Measurements from ENCODE around the gene MCTP1.
"Not testable (repeated sequence)": the region's sequence is repeated elsewhere in the genome, so short reads cannot be mapped to it uniquely, and the experiment has no call there.

The MCTP1 gene

DNA sequence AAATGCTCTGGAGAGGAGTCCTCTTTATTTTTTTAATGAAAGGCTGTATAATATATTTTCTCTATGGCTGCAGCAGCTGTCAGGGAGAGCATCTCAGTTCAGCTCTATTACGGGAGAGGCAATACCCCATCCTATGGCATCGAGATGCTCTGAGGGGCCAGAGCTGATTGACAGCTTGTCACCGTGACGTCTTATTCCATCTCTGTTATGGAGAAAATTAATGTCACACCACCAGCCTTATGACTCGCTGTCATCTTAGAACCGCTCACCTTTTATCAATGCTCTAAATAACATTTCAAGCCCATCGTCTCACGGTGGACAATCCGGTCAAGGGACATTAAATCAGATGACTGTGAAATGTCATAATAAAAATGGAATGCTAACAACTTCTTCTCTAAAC is 392.9 kb downstream of the MCTP1 start:
- DNase-seq (ENCODE audit: low spot score): no peak
- FAIRE-seq: no peak

DNA sequence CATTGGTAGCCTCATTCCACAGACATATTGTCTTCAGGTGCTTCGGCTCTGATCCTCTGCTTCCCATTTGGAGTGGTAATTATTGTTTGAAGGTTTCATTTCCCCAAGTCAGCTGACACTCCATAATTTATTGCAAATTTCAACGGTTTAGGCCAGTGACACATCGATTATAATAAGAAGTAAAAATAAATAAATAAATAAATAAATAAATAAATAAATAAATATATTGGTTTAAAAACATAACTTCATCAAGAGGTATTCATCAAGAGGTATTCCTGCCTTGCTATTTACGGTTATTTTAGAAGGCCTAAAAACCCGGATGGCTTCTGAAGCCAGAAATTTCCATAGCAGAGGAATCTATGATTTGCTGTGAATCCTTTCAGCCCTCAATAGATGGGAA is 393.3 kb downstream of the MCTP1 start:
- FAIRE-seq: no peak
- DNase-seq (ENCODE audit: low spot score): no peak

DNA sequence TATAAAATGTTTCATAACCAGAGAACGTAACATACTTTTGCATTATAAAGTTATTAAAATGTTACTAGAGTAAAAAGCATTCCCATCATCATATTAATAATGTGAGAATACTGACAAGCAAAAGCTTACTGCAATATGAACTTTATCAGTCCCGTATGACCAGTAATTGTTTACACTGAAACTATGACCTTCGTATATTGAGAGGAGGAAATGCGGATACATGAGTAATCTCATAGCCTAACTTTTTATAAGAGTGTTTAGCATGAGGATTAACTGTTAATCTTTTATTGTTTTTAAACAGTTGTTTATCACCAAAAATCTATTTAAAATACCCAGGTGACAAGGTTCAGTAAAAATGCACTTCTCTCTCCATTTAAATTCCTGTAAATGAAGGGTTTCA is 394.0 kb downstream of the MCTP1 start:
- no peak for DNase-seq (ENCODE audit: low spot score)
- no peak for FAIRE-seq

DNA sequence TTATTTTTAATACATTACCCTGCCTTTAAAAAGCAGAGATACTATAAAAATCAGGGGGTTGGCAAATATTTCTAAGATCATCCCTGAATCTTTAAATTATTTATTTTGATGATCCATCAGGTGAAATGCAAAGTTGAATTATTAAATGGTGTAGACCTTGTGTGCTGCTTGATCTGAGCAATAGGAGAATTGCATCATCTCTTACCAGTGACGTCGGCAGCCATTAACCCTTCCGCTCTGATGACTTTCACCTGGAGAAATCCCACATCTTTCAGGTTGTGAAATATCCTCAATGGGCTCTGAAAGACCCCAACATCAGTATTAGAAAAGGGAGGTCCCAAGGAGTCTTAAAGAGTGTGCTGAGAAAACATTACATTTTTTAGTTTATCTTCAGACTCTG is 396.2 kb downstream of the MCTP1 start:
- no peak for FAIRE-seq
- no peak for DNase-seq (ENCODE audit: low spot score)

DNA sequence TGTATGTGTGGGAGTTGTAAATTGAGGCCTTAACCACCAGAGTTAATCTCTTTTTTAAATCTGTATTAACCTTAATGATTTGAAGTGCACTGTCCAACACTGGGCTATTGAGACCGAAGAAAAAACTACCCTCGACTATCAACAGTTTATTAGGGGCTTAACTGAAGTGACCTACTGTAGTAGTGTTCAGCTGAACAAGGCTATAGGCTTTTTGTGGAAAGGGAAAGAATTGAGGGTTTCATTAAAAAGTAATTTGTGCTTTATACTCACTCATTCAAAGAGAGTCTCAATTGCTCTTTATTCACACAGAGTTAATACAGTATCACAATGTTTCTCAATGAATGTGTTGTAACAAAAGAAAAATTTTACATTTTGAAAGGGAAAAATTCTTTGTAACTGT is 399.0 kb downstream of the MCTP1 start:
- FAIRE-seq (no peak), DNase-seq (ENCODE audit: low spot score) (no peak)

DNA sequence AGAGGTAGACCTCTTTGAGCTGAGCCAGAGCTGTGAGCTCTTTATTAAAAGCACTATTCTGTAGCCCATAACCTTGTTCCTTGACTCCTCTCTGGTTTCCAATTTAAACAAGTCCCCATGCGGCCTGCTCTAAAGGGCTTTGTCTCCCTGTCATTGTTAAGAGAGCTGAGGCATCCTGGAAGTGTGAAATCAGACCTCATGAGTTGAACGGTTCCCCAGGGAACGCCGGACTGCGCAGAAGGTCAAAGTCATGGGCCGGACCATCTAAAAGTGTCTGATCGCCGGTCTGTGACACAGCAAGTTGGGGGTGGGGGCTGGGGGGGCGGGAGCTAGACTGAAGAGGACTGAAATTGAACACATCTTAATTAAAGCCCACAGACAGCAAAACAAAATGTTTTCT is 400.6 kb downstream of the MCTP1 start:
- DNase-seq (ENCODE audit: low spot score): no peak
- no peak for FAIRE-seq

DNA sequence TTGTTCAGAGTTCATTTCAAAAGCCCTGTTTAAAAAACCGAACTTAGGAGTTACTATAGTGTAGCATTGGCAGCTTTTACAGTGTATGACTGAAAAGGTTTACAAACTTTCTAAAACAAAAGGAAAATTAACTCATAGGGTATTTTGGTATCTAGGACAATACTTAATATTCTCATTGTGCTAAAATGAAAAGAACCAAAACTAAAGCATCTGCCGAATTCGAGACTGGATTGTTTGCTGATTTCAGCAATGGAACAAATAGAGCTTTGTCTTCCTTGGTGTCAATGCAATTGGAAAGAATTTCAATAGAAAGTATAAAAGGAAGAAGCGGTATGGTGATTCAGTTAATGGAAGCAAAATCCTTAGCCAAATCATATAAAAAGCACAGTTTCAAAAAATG is 412.4 kb downstream of the MCTP1 start:
- no peak for DNase-seq (ENCODE audit: low spot score)
- no peak for FAIRE-seq

DNA sequence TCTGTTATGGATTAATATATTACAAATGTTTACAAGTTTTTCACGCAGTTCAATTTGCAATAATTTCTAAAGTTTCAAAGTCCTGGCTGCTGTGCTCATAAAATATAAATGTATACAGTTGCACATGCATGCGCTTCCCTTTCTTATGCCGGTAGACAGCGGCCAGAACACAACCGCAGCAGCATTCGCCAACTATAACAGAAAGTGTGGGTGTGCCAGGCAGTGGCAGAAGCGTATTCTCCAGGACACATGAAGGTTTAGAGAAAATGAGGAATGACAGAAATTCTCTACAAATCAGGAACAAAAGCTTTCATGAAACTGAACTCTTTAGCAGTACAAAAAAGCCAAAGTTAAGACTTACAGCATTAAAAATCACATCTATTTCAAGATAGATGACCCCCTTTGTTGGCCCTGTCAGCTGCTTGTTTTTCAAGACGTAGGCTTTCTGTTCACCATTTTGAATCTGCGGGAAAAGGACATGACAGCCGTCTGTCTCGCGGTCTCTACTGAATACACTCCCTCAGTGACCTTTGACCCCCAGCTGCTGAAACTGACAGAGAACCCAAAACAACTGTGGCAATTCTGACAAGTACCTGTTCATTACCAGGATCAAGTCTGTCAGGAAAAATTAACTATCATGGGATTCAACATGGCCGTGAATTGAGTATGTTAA is 414.2 kb downstream of the MCTP1 start:
- no peak for DNase-seq (ENCODE audit: low spot score)

DNA sequence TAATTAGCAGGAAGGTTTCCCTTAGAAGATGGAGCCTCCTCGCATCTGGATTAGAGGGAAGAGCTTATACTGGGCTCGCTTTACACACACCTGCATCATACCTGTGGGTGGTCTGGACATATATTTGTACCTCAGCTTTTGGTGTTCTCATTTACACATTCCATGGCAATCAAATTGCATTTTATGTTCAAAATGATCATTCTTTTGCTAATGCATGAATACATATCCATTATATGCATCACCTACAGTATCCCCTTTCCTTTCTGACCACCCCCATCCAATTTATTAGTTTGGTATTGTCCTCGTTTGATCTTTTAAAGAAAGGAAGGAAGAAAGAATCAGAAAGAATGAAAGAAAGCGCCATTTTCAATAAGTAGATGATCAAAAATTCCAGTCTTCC is 415.0 kb downstream of the MCTP1 start:
- FAIRE-seq: no peak
- DNase-seq (ENCODE audit: low spot score): no peak

More for the DNA sequence above, 414.2 kb downstream of the MCTP1 start:
- no peak for FAIRE-seq

DNA sequence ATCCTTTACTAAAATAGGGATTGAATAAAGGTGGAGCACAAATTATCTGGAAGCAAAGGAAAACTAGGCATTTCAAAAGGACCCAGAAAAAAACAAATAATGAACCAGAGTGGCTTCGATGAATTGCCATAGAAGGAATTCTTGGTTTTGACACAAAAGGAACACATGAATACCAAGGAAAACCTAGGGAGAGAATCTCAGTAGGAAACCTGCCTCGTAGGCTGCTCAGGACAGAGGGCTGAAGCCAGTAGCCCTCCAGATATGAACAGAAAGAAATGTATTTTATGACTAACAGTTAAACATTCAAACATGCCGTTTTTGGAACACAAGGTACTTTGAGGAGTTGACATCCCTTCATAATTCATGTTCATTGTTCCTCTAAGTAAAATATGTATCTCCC is 420.9 kb downstream of the MCTP1 start:
- DNase-seq (ENCODE audit: low spot score): no peak
- no peak for FAIRE-seq

DNA sequence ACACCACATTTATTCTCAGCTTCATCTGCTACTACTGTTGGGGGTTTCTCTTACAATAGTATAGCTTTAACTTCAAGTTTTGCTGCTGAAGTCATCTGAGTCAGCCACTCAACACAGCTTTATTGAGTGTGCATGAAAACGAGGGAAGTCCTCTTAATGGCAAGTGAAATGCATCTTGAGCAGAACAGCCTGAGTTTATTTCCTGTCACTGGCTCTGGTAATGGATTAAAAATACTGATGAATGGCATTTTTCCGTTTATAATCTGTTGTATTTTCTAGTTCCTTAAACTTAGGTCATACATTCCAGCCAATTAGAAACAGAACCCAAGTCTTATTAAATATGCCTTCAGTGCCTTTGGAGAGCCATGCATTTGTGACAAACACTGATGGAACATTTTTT is 427.8 kb downstream of the MCTP1 start:
- DNase-seq (ENCODE audit: low spot score) (no peak), FAIRE-seq (no peak)

DNA sequence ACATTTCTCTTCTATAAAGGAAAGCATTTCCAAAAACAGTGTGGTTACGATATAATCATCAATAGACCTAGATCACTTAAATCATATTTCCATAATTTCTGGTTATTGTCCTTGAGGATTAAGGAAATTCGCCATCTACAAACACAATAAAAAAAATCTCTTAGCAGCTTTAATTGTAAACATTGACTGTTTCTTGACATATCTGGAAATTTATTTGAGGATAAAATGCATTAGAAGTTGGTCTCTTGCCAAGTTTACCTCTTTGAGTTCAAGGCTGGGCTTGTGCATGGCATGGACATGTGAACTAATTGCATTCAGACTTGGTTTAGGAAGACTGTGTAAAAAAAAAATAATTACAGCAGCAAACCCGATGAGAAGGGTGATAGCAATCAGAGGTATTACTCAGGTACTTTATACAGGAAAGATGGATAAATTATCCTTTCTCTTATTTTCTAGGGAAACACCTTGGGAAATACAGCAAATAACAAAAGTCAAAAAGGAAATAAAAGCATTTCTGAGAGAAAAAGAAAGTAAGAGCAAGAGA is 428.6 kb downstream of the MCTP1 start:
- DNase-seq (ENCODE audit: low spot score) (no peak), FAIRE-seq (no peak)

DNA sequence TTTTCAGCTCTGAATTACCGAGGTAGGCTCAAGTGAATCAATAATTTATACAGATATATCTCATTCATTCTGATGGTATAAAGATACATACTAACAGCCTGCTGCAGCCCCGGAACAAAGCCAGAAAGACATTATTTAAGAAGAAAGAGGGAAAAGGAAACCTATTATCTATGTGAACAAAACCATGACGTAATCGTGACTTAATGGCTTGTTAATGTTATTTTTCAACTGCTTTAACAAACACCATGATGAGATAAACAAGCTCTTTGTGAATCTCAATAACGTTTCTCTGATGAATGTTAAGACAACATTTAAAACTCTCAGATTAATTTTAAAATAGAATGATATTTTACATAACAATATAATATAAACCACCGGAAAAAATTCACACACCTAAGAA is 429.4 kb downstream of the MCTP1 start:
- DNase-seq (ENCODE audit: low spot score) (no peak), FAIRE-seq (no peak)

DNA sequence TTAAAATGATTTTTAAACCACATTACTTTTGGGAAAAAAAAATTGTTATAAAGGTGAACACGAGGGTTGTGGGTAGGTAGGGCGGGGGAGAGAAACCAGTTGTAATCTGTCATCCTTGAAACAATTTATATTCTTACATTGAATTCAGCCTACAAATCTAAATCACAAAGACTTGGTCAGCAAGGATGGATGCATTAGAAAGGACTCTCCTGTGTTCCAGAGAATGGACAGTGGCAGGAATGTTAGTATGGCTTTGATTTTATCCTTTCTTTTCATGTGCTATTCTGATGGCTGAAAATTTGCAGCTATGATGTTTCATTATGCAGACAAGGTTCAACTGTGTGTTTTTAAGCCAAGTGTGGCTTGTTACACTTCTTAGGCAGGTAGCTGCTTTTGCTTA is 431.8 kb downstream of the MCTP1 start:
- DNase-seq (ENCODE audit: low spot score): no peak
- FAIRE-seq: no peak

DNA sequence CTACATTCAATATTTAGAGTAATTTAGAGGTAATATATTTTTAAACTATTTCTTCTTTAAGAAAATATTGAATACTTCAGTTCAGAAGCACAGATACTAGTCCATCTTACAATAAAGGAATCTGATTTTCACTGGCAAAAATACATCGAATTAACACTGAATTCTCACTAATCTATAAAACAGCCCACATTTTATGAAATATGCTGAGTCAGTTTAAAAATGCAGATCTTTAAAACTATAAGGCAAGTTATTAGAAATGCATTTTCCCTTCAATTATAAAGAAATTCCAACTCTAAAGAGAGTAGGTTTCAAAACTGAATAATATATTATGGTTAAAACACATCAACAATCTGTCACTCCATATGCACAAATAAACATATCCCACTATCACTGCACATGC is 433.9 kb downstream of the MCTP1 start:
- no peak for FAIRE-seq

DNA sequence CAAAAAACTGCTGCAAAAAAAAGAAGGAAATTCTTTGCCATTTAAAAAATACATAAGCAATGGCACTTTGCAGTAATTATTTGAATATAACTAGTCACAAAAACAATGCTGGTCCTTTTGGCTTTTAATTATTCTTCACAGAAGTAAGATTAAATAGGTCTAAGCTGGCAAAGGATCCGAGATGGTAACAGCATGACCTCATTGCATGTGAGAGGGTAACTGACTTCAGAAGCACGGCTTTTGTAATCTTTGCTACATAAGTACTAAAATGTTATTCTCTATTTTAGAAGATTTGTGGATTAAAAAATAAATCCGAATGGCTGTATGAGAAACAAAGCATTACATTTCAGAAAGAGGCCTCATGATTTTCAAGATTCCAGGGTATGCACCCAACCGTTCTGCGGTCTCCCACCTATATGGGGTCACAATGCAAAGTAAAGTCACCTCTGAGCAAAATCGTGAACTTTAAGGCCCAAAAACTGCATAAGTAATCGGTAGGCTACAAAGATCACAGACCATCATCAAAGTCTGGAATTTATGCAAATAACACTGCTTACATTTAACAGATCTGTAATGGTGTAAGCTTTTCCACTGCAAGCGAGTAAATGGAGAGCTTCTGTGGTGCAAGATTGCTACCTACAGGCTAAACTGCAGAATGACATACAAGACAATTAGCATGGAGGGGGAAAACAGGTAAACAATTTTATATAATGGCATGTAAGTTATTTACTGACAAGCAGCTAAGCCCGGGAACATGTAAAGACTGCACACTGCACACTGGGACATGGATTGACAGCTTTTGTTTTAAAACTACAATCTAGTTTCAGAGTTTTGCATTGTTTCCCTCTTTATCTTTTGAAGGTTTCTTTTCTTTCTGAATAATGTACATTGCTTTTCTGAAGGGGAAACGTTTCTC is 434.8 kb downstream of the MCTP1 start:
- FAIRE-seq: no peak
- peak; percentile 30 for DNase-seq (ENCODE audit: low spot score)

More for the DNA sequence above, 433.9 kb downstream of the MCTP1 start:
- no peak for DNase-seq (ENCODE audit: low spot score)

DNA sequence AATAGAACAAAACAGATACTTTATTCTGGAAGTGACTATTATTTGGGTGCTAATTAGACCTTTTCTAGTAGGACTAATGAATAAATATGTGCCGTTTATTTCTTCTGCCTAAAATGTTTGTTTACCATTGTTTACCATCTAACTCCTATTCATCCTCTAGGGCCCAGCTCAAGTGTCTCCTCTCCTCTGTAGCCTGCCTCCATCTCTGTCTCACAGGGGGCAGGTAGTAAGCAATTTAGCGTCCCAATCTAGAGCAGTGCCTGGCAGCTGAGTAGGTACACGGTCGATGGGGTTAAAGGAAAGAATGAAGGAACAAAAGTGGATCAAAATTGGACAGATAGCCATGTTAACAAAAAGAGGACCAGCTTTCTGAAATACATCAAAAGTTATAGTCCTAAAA is 435.6 kb downstream of the MCTP1 start:
- FAIRE-seq (no peak), DNase-seq (ENCODE audit: low spot score) (no peak)

DNA sequence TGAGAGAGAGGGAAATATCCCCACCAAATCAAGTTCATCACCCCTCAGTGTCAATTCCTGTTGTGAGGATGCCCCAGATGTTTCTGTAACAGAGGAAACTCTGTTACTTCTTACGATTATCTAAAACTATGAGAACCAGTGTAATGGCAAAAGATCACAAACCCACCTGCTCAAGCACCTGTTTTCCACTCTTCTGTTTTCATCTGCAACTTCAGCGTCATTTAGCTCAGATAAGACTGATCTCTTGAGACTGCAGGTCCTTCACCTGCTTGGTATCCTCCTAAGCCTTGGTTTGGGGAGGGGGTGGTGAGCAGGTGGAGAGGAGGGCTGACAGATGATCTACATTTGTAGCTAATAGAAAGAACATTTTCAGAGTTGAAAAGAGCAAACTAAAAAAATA is 437.2 kb downstream of the MCTP1 start:
- DNase-seq (ENCODE audit: low spot score) (no peak), FAIRE-seq (no peak)

DNA sequence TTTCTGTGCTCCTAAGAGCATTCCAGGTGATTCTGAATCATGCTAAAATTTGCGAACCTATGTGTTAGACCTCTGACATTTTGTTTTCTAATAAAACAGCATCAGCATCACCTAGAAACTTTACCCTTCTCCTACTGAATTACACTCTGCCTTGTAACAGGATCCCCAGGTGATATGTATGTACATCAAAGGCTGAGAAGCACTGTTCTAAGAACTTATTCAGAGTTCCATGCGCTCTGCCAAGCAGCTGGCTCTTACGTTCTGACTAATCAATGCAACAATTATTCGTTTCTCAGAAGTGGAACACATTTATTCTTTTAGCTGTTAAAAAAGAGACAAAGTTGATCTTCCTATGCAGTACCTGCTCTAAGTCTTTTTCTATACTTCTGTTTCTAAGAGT is 437.9 kb downstream of the MCTP1 start:
- FAIRE-seq (no peak), DNase-seq (ENCODE audit: low spot score) (no peak)

DNA sequence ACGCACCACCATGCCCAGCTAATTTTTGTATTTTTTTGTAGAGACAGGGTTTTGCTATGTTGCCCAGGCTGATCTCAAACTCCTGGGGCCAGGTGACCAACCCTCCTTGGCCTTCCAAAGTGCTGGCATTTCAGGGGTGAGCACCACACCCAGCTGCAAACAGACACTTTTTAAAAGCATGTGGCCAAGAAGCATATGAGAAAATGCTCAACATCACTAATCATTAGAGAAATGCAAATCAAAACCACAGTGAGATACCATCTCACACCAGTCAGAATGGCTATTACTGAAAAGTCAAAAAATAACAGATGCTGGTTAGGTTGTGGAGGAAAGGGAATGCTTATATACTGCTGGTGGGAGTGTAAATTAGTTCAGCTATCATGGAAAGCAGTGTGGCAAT is 439.2 kb downstream of the MCTP1 start:
- DNase-seq (ENCODE audit: low spot score); FAIRE-seq: not testable (repeated sequence)

DNA sequence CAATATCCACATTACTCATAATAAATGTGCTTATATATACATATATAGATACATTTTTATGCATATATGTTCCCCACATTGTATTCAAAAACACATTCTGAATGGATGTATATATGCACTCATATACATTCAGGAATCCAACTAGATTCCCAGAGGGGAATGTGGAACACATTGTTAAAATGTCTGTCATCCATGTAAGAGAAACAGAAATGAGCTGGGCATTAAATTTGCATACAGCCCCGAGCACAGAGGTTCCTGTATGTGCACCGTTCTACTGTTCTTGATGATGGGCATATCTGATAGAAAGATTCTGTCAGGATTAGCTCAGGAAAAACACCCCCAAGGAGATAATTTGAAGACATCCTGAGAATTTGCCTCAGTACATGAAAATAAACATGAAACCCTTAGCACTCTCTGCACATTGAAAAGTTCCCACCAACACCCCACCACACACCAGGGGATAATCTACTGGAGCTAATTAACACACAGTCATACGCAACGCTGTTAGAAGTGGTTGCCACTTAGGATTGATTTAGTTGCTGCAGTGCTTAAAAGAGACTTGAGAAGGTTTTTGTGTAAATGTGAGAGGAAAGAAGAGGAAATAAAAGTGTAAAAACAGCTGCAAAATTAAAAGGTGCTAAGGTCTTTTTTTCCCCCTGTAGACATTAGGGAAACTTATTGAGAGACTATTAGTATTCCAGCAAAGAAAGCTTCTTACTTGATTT is 443.1 kb downstream of the MCTP1 start:
- no peak for FAIRE-seq
- no peak for DNase-seq (ENCODE audit: low spot score)

DNA sequence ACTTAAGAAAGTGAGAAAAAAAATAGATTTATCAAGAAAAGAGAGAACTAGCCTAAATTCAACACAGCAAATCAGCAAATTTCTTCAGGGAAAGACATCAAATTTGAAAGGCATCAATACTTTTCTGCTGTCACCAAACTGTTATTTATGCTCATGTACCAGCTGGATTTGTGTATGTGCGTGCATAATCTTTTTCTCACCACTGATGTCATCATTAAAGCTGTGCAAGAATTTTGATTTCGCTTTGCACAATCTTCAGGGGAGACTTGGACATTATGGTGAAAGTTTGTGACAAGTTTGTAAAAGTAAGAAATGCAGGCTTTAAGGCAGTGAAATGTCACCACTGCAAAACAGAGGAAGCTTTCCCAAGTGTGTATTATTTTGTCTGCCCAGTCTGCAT is 451.0 kb downstream of the MCTP1 start:
- DNase-seq (ENCODE audit: low spot score) (no peak), FAIRE-seq (no peak)
